Liver (tissue), 9 donors: ENCODE measurements around the gene RAD9B. TPM values are rescaled to one million over a fixed set of nuclear protein-coding genes. Genes with fewer than 3 reads are reported as not detected.

ENCODE experiments used
- DNase-seq: peaks from one replicate; pipeline ENCODE4 v3.0.0-alpha.2; 2017; ENCODE audit warnings: low spot score
- H3K27ac ChIP-seq, 2 donors: one replicate each; pipeline ENCODE4 v1.7.0; 2013; ENCODE audit warnings: inconsistent platforms in 2 of 2, low read length in 2 of 2, control low read depth in 1 of 2, low read depth in 1 of 2, mild to moderate bottlenecking in 1 of 2
- H3K27me3 ChIP-seq, 4 donors: one replicate each; pipeline versions ENCODE4 v1.6.1 to v1.7.0; 2013; ENCODE audit warnings: low read length in 3 of 4, inconsistent platforms in 1 of 4, mild to moderate bottlenecking in 1 of 4, moderate library complexity in 1 of 4; ENCODE audit not compliant: control insufficient read depth in 4 of 4, insufficient read depth in 4 of 4
- H3K36me3 ChIP-seq, 4 donors: one replicate each; pipeline versions ENCODE4 v1.6.1 to v1.7.0; 2013; ENCODE audit warnings: low read length in 3 of 4, mild to moderate bottlenecking in 3 of 4, low read depth in 1 of 4, moderate library complexity in 1 of 4; ENCODE audit not compliant: control insufficient read depth in 4 of 4, insufficient read depth in 3 of 4
- H3K4me1 ChIP-seq, 4 donors: one replicate each; pipeline versions ENCODE4 v1.6.1 to v1.7.0; 2013; ENCODE audit warnings: low read length in 3 of 4, mild to moderate bottlenecking in 3 of 4, moderate library complexity in 1 of 4; ENCODE audit not compliant: control insufficient read depth in 4 of 4, insufficient read depth in 4 of 4
- H3K4me3 ChIP-seq, 3 donors: one replicate each; pipeline versions ENCODE4 v1.6.1 to v1.7.0; 2013; ENCODE audit warnings: low read length in 3 of 3, control low read depth in 1 of 3, low read depth in 1 of 3, mild to moderate bottlenecking in 1 of 3
- H3K9ac ChIP-seq, 2 donors: one replicate each; pipeline ENCODE4 v1.7.0; 2013; ENCODE audit warnings: low read length in 2 of 2, mild to moderate bottlenecking in 2 of 2, moderate library complexity in 2 of 2, control low read depth in 1 of 2, low read depth in 1 of 2
- H3K9me3 ChIP-seq, 4 donors: one replicate each; pipeline versions ENCODE4 v1.6.1 to v1.7.0; 2013; ENCODE audit warnings: low read length in 3 of 4; ENCODE audit not compliant: control insufficient read depth in 4 of 4
- EGR1 ChIP-seq, 2 donors: IDR thresholded peaks; 2 replicates each; pipeline ENCODE4 v1.6.1; 2016 to 2018; ENCODE audit warnings: antibody characterized with exemption in 2 of 2, low read depth in 2 of 2
- FOXA1 ChIP-seq: IDR thresholded peaks from 2 replicates; pipeline ENCODE4 v1.6.1; 2016; ENCODE audit warnings: antibody characterized with exemption
- FOXA2 ChIP-seq: IDR thresholded peaks from 2 replicates; pipeline ENCODE4 v1.6.1; 2016; ENCODE audit warnings: antibody characterized with exemption
- GABPA ChIP-seq, 2 donors: IDR thresholded peaks in 1 of 2; conservative IDR thresholded peaks in 1 of 2; 2 replicates each; pipeline ENCODE4 v1.6.1; 2016; ENCODE audit warnings: antibody characterized with exemption in 2 of 2, mild to moderate bottlenecking in 1 of 2, moderate library complexity in 1 of 2
- HNF4A ChIP-seq, 2 donors: conservative IDR thresholded peaks; 2 replicates each; pipeline ENCODE4 v1.6.1; 2016; ENCODE audit warnings: antibody characterized with exemption in 2 of 2, mild to moderate bottlenecking in 2 of 2
- HNF4G ChIP-seq: IDR thresholded peaks from 2 replicates; pipeline ENCODE4 v1.6.1; 2016; ENCODE audit warnings: antibody characterized with exemption
- JUND ChIP-seq, 2 donors: IDR thresholded peaks; 2 replicates each; pipeline ENCODE4 v1.6.1; 2016; ENCODE audit warnings: antibody characterized with exemption in 2 of 2
- NR2F2 ChIP-seq: IDR thresholded peaks from 2 replicates; pipeline ENCODE4 v1.6.1; 2016; ENCODE audit warnings: antibody characterized with exemption
- RAD21 ChIP-seq, 2 donors: IDR thresholded peaks; 2 replicates each; pipeline ENCODE4 v1.6.1; 2016; ENCODE audit warnings: antibody characterized with exemption in 2 of 2, mild to moderate bottlenecking in 2 of 2
- RXRA ChIP-seq, 2 donors: IDR thresholded peaks; 2 replicates each; pipeline ENCODE4 v1.6.1; 2017 to 2018; ENCODE audit warnings: antibody characterized with exemption in 2 of 2, mild to moderate bottlenecking in 1 of 2
- SP1 ChIP-seq: IDR thresholded peaks from 2 replicates; pipeline ENCODE4 v1.6.1; 2018; ENCODE audit warnings: antibody characterized with exemption, mild to moderate bottlenecking
- TAF1 ChIP-seq: conservative IDR thresholded peaks from 2 replicates; pipeline ENCODE4 v1.6.1; 2016; ENCODE audit warnings: antibody characterized with exemption, mild to moderate bottlenecking
- YY1 ChIP-seq: IDR thresholded peaks from 2 replicates; pipeline ENCODE4 v1.6.1; 2016; ENCODE audit warnings: antibody characterized with exemption, mild to moderate bottlenecking
- WGBS: extraction: QIAGEN DNeasy Blood & Tissue Kit; methylation state at CpG from one replicate; pipeline ENCODE4 v1.1.7; 2013; 5-methylcytosine and 5-hydroxymethylcytosine counted together
- polyA plus RNA-seq, 2 donors: library from polyadenylated mRNA; stranded (reverse) in 1 of 2; unstranded in 1 of 2; fragments of 200-250 nt in 1 of 2; fragments of >200 nt in 1 of 2; fragmentation: Nextera tagmentation in 1 of 2; extraction: Ambion mirVana in 1 of 2; gene quantifications; one replicate each; pipeline versions ENCODE4 v1.2.1 to v1.2.3, GENCODE V29; 2013 to 2015
- total RNA-seq, 2 donors: library from RNA; depleted of rRNA; stranded (reverse); fragments of >200 nt; gene quantifications; one replicate each; pipeline ENCODE4 v1.2.3, GENCODE V29; 2014
- TF ChIP-seq, protein P1 (sequence below): IDR thresholded peaks from 2 replicates; pipeline ENCODE4 v1.6.1; 2016; ENCODE audit warnings: antibody characterized with exemption
- TF ChIP-seq, protein P2 (sequence below): IDR thresholded peaks from 2 replicates; pipeline ENCODE4 v1.6.1; 2016; ENCODE audit warnings: antibody characterized with exemption
- TF ChIP-seq, protein P3 (sequence below): fragments of 150-350 bp; IDR thresholded peaks from 2 replicates; pipeline ENCODE4 v1.5.1; 2017; ENCODE audit warnings: improper control_type of control experiment, low read depth, low read length; ENCODE audit not compliant: missing input control
- TF ChIP-seq, protein P4 (sequence below): IDR thresholded peaks from 2 replicates; pipeline ENCODE4 v1.6.1; 2016; ENCODE audit warnings: antibody characterized with exemption, mild to moderate bottlenecking
- donor health status: healthy.
- donor health status: healthy.
- donor health status: healthy.
- donor health status: healthy.
- donor health status: healthy.

The RAD9B gene
- total and polyA plus RNA-seq, 4 donors: 0.14 to 0.56 (median 0.28) TPM

DNA sequence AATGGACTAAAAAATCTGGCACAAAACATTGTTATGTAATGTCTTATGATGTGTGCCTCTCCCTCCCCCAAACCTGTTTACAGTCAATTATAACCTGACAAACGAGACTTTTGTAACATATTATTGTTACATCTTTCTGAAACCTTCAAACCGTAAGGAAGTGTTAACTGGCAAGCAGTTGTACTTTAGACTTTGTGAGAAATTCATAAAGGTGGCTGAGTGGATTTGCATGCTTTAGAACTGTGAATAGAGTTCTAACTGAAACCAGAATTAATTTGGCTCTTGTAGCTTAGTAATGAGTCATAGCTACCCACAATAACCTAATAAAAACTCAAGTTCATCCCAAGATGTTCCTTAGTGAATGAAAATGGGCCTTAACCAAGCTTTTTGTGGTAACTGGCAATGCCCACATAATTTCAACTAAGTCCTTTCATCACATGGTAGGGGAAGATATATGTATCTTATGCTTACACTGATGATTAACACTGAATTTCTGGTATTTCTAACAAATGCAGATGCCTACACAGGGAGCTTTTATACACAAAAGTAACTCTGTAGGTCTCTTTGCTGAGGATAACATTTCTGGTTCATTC lies 29.7 kb downstream of the RAD9B start:
- Histone ChIP-seq H3K9ac (no peak overlapping the region), H3K27me3 (no peaks in the 10 kb centered on the region), H3K9me3 (no peaks in the 10 kb centered on the region), H3K4me3 (no peak overlapping the region), H3K36me3 (peaks cover 0 to 4% (median under 1%) of the 10 kb centered on the region in 4 donors), H3K4me1 (peaks cover 1 to 22% (median 17%) of the 10 kb centered on the region in 4 donors), H3K27ac (peak overlapping the region in 1 of 2 donors; percentile 29)
- 31% methylated on average over 2 of the region's 2 CpGs for whole genome bisulfite sequencing
- TF ChIP-seq FOXA2: no peak
- peak in 1 of 2 donors; percentile 18 for TF ChIP-seq HNF4A (conservative IDR thresholded peaks at IDR 0.05)
- no peak for DNase-seq

DNA sequence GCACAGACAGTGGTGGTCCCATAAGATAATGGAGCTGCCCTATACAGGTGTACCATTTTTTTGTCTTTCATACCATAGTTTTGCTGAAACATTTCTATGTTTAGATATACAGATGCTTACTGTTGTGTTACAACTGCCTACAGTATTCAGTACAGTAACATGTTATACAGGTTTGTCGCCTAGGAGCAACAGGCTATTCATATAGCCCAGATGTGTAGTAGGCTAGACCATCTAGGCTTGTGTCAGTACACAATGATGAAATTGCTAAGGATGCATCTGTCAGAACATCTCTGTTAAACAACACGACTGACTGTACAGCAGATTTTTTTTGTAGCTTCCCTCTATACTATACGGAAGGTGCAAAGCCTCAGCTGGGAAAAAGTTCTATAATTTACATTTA lies 30.5 kb downstream of the RAD9B start:
- no peaks in the 10 kb centered on the region for H3K9me3 ChIP-seq
- no peak overlapping the region for H3K9ac ChIP-seq
- 86% methylated on average over 3 of the region's 3 CpGs for WGBS
- no peak overlapping the region for H3K27ac ChIP-seq
- no peak for DNase-seq
- H3K27me3 ChIP-seq: no peaks in the 10 kb centered on the region
- H3K36me3 ChIP-seq: peaks cover 0 to 4% (median under 1%) of the 10 kb centered on the region in 4 donors
- no peak overlapping the region for H3K4me3 ChIP-seq
- H3K4me1 ChIP-seq: peaks cover 1 to 27% (median 20%) of the 10 kb centered on the region in 4 donors
- no peak for TF ChIP-seq EGR1 (IDR thresholded peaks at IDR 0.05; ENCODE audit: low read depth in 2 of 2)
- no peak for TF ChIP-seq TAF1
- TF ChIP-seq YY1: no peak
- no peak for TF ChIP-seq RAD21 (IDR thresholded peaks at IDR 0.05)
- no peak for TF ChIP-seq FOXA1
- no peak for TF ChIP-seq FOXA2
- no peak for TF ChIP-seq GABPA (IDR thresholded peaks at IDR 0.05 in 1 of 2, conservative IDR thresholded peaks at IDR 0.05 in 1 of 2)
- TF ChIP-seq HNF4A (conservative IDR thresholded peaks at IDR 0.05): no peak
- TF ChIP-seq, protein P1, sequence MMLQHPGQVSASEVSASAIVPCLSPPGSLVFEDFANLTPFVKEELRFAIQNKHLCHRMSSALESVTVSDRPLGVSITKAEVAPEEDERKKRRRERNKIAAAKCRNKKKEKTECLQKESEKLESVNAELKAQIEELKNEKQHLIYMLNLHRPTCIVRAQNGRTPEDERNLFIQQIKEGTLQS: no peak
- TF ChIP-seq RXRA (IDR thresholded peaks at IDR 0.05): no peak
- no peak for TF ChIP-seq NR2F2
- TF ChIP-seq SP1: no peak
- no peak for TF ChIP-seq JUND (IDR thresholded peaks at IDR 0.05)
- TF ChIP-seq, protein P2, sequence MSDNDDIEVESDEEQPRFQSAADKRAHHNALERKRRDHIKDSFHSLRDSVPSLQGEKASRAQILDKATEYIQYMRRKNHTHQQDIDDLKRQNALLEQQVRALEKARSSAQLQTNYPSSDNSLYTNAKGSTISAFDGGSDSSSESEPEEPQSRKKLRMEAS: no peak
- TF ChIP-seq, protein P3, sequence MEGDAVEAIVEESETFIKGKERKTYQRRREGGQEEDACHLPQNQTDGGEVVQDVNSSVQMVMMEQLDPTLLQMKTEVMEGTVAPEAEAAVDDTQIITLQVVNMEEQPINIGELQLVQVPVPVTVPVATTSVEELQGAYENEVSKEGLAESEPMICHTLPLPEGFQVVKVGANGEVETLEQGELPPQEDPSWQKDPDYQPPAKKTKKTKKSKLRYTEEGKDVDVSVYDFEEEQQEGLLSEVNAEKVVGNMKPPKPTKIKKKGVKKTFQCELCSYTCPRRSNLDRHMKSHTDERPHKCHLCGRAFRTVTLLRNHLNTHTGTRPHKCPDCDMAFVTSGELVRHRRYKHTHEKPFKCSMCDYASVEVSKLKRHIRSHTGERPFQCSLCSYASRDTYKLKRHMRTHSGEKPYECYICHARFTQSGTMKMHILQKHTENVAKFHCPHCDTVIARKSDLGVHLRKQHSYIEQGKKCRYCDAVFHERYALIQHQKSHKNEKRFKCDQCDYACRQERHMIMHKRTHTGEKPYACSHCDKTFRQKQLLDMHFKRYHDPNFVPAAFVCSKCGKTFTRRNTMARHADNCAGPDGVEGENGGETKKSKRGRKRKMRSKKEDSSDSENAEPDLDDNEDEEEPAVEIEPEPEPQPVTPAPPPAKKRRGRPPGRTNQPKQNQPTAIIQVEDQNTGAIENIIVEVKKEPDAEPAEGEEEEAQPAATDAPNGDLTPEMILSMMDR: no peak
- no peak for TF ChIP-seq HNF4G

DNA sequence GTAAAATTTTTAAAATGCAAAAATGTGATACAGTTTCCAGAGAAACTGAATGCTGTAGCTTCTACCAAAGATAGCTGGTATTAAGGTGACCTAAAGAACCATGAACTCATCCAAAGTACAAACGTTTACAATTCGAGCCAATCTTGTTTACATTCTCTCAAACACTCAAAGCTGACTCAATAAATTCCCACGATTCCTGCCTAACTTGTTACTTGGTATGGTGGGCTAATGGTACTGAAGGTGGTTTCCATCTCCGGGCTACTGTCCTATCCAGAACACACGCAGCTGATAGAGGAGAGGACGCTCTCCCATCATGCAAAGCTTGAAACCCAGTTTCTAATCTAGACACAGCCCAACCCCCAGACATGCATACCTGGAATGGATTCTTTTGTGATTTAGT lies 31.5 kb downstream of the RAD9B start:
- H3K4me1 ChIP-seq: peaks cover 2 to 36% (median 28%) of the 10 kb centered on the region in 4 donors
- no peak for DNase-seq
- WGBS: 42% methylated on average over 6 of the region's 6 CpGs
- H3K27me3 ChIP-seq: no peaks in the 10 kb centered on the region
- no peaks in the 10 kb centered on the region for H3K9me3 ChIP-seq
- TF ChIP-seq HNF4G (peak; percentile 36), FOXA1 (peak; percentile 69), FOXA2 (peak; percentile 63), EGR1 (IDR thresholded peaks at IDR 0.05; ENCODE audit: low read depth in 2 of 2) (no peak), HNF4A (conservative IDR thresholded peaks at IDR 0.05) (peak; percentile 82 to 88), GABPA (IDR thresholded peaks at IDR 0.05 in 1 of 2, conservative IDR thresholded peaks at IDR 0.05 in 1 of 2) (no peak), SP1 (peak; percentile 13), NR2F2 (no peak), RXRA (IDR thresholded peaks at IDR 0.05) (peak; percentile 36 to 60)
- TF ChIP-seq, protein P4, sequence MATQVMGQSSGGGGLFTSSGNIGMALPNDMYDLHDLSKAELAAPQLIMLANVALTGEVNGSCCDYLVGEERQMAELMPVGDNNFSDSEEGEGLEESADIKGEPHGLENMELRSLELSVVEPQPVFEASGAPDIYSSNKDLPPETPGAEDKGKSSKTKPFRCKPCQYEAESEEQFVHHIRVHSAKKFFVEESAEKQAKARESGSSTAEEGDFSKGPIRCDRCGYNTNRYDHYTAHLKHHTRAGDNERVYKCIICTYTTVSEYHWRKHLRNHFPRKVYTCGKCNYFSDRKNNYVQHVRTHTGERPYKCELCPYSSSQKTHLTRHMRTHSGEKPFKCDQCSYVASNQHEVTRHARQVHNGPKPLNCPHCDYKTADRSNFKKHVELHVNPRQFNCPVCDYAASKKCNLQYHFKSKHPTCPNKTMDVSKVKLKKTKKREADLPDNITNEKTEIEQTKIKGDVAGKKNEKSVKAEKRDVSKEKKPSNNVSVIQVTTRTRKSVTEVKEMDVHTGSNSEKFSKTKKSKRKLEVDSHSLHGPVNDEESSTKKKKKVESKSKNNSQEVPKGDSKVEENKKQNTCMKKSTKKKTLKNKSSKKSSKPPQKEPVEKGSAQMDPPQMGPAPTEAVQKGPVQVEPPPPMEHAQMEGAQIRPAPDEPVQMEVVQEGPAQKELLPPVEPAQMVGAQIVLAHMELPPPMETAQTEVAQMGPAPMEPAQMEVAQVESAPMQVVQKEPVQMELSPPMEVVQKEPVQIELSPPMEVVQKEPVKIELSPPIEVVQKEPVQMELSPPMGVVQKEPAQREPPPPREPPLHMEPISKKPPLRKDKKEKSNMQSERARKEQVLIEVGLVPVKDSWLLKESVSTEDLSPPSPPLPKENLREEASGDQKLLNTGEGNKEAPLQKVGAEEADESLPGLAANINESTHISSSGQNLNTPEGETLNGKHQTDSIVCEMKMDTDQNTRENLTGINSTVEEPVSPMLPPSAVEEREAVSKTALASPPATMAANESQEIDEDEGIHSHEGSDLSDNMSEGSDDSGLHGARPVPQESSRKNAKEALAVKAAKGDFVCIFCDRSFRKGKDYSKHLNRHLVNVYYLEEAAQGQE: peak; percentile 31
- H3K36me3 ChIP-seq: peaks cover 0 to 4% (median 2%) of the 10 kb centered on the region in 4 donors
- no peak overlapping the region for H3K9ac ChIP-seq
- no peak overlapping the region for H3K4me3 ChIP-seq
- H3K27ac ChIP-seq: peak overlapping the region in 1 of 2 donors; percentile 2
